ENCODE results near the gene NPAS2. TPM values are rescaled to one million over a fixed set of nuclear protein-coding genes. Genes with fewer than 3 reads are reported as not detected.

NPAS2 gene
- total and polyA plus RNA-seq, 2 donors from 2014 or later: 8.4 to 44.5 TPM

DNA sequence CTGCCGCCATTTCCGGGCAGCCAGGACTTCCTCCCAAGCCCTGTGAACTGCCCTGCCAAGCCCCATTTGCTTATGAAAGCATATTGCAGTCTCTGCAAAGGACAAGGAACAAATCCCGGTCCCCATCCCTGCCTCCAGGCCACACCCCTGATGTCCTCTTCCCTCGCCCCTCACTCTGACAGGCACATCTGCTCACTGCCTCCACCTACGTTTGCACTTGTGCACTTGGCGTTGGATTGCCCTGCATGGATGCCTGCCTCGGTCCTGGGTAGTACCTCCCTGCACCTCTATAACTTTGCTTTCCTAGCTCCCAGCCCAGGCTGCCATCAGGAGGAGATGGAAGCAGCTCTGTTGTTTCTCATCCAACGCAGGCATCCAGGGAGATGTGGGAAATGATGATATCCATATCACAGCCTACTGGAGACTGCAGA is 162.5 kb downstream of the NPAS2 start:
- peaks cover 0 to 5% (median 2%) of the 10 kb centered on the region in 3 donors for H3K36me3 ChIP-seq (ENCODE audit: control insufficient read depth in 2 of 3, insufficient read depth in 3 of 3, low read length in 3 of 3)
- no peak for DNase-seq

DNA sequence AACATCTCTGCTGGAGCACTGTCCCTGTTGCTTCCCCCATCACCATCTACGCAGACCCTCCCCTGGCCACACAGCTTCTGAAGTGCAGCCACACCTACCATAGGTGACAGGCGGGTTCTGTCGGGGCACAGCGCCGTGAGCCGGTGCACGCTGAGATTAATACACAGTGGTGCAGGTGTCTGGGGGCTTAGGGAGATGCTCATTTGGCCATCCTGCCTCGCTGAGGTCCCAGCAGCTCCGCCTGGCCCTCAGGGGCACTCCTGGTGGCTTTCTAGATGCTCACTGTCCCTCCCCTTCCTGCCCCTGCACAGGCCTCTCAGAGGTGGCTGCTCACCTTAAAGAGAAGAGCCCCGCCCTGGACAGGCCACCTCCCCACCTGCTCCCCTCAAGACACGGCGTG is 163.3 kb downstream of the NPAS2 start:
- Histone ChIP-seq H3K27me3 (ENCODE audit: control insufficient read depth, insufficient read depth, low read length) (no peaks in the 10 kb centered on the region), H3K4me1 (ENCODE audit: control insufficient read depth in 2 of 3, insufficient read depth in 2 of 3, low read depth in 1 of 3, low read length in 3 of 3) (no peaks in the 10 kb centered on the region), H3K9me3 (ENCODE audit: control insufficient read depth in 2 of 3, insufficient read depth in 1 of 3, low read length in 3 of 3) (no peaks in the 10 kb centered on the region), H3K4me3 (ENCODE audit: low read length in 3 of 3) (no peak overlapping the region), H3K36me3 (ENCODE audit: control insufficient read depth in 2 of 3, insufficient read depth in 3 of 3, low read length in 3 of 3) (peaks cover 0 to 5% (median 3%) of the 10 kb centered on the region in 3 donors), H3K27ac (ENCODE audit: low read depth in 2 of 2, low read length in 2 of 2) (no peak overlapping the region), H3K9ac (ENCODE audit: low read length in 3 of 3) (no peak overlapping the region)
- TF ChIP-seq, protein P1, sequence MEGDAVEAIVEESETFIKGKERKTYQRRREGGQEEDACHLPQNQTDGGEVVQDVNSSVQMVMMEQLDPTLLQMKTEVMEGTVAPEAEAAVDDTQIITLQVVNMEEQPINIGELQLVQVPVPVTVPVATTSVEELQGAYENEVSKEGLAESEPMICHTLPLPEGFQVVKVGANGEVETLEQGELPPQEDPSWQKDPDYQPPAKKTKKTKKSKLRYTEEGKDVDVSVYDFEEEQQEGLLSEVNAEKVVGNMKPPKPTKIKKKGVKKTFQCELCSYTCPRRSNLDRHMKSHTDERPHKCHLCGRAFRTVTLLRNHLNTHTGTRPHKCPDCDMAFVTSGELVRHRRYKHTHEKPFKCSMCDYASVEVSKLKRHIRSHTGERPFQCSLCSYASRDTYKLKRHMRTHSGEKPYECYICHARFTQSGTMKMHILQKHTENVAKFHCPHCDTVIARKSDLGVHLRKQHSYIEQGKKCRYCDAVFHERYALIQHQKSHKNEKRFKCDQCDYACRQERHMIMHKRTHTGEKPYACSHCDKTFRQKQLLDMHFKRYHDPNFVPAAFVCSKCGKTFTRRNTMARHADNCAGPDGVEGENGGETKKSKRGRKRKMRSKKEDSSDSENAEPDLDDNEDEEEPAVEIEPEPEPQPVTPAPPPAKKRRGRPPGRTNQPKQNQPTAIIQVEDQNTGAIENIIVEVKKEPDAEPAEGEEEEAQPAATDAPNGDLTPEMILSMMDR (IDR thresholded peaks at IDR 0.05; ENCODE audit: borderline replicate concordance, extremely low read depth, insufficient read depth): no peak
- DNase-seq (no peak), FAIRE-seq (no peak)
- intact Hi-C loops (cut with DNase I): loop anchor here (5.0 to 10.0 kb wide), 2 partner anchors 248 to 371 kb away; no protein-coding TSS in a partner anchor

More for the DNA sequence above, 162.5 kb downstream of the NPAS2 start:
- intact Hi-C loops (cut with DNase I): loop anchor here (5.0 to 10.0 kb wide), 2 partner anchors 248 to 370 kb away; no protein-coding TSS in a partner anchor
- TF ChIP-seq, protein P1 (IDR thresholded peaks at IDR 0.05; ENCODE audit: borderline replicate concordance, extremely low read depth, insufficient read depth): no peak
- Histone ChIP-seq H3K27ac (ENCODE audit: low read depth in 2 of 2, low read length in 2 of 2) (no peak overlapping the region), H3K9me3 (ENCODE audit: control insufficient read depth in 2 of 3, insufficient read depth in 1 of 3, low read length in 3 of 3) (no peaks in the 10 kb centered on the region), H3K4me1 (ENCODE audit: control insufficient read depth in 2 of 3, insufficient read depth in 2 of 3, low read depth in 1 of 3, low read length in 3 of 3) (no peaks in the 10 kb centered on the region), H3K4me3 (ENCODE audit: low read length in 3 of 3) (no peak overlapping the region), H3K9ac (ENCODE audit: low read length in 3 of 3) (no peak overlapping the region), H3K27me3 (ENCODE audit: control insufficient read depth, insufficient read depth, low read length) (no peaks in the 10 kb centered on the region)
- no peak for FAIRE-seq

DNA sequence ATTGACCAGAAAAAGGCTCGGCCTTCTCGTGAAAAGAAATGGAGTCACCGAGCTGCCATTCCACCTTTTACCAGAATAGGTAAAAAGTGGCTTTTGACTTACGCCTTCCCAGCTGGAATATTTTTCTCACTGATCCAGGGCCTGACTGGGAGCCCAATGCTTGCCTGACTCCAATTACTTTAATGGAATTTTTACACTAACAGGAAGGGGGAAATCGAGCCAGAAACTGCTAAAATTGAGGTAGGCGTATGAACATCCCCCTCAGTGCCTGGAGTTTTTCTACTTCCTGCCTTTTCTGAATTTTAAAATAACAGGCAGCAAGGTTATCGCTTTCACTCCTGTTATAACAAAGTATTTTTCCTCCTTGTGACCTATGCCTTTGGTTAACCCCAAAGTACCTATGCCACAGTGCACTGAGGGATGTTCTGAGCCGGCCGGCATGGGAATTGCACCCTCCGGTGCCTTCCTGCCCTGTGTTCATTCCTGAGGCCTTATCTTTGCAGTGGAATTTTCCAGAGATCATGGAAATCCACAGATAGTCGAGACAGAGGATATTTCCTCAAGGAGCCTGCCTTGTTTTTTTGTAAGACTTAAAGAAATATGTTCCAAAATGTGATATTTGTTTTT is 163.9 kb downstream of the NPAS2 start:
- H3K9me3 ChIP-seq (ENCODE audit: control insufficient read depth in 2 of 3, insufficient read depth in 1 of 3, low read length in 3 of 3): no peaks in the 10 kb centered on the region
- TF ChIP-seq, protein P1 (IDR thresholded peaks at IDR 0.05; ENCODE audit: borderline replicate concordance, extremely low read depth, insufficient read depth): no peak
- no peak overlapping the region for H3K4me3 ChIP-seq (ENCODE audit: low read length in 3 of 3)
- intact Hi-C loops (cut with DNase I): loop anchor here (5.0 to 10.0 kb wide), 2 partner anchors 249 to 371 kb away; no protein-coding TSS in a partner anchor
- no peak overlapping the region for H3K27ac ChIP-seq (ENCODE audit: low read depth in 2 of 2, low read length in 2 of 2)
- H3K4me1 ChIP-seq (ENCODE audit: control insufficient read depth in 2 of 3, insufficient read depth in 2 of 3, low read depth in 1 of 3, low read length in 3 of 3): no peaks in the 10 kb centered on the region
- H3K9ac ChIP-seq (ENCODE audit: low read length in 3 of 3): no peak overlapping the region
- FAIRE-seq (no peak), DNase-seq (no peak)
- H3K27me3 ChIP-seq (ENCODE audit: control insufficient read depth, insufficient read depth, low read length): no peaks in the 10 kb centered on the region
- H3K36me3 ChIP-seq (ENCODE audit: control insufficient read depth in 2 of 3, insufficient read depth in 3 of 3, low read length in 3 of 3): peaks cover 0 to 5% (median 3%) of the 10 kb centered on the region in 3 donors
